GM23338 (cell line): ENCODE results near the gene GRIA1. TPM values are rescaled to one million over a fixed set of nuclear protein-coding genes. Genes with fewer than 3 reads are reported as not detected.

ENCODE experiments used
- ATAC-seq: fragments of 200-7000 bp; cut with Tn5 transposase; 3 replicates; pipeline ENCODE4 v1.9.1; 2020
- DNase-seq: peaks from one replicate; pipeline ENCODE4 v3.0.0-alpha.2; 2015; ENCODE audit warnings: low spot score
- H2AFZ ChIP-seq: fragments of 200-600 bp; sonication (generic); 2 replicates; pipeline ENCODE4 v1.8.0; 2016; ENCODE audit warnings: antibody characterized with exemption, mild to moderate bottlenecking, moderate library complexity
- H3F3A ChIP-seq: fragments of 200-600 bp; sonication (generic); replicated peaks from 2 replicates; pipeline ENCODE4 v1.8.0; 2017; ENCODE audit warnings: antibody characterized with exemption, mixed run types, low read depth
- H3K27ac ChIP-seq: fragments of 200-600 bp; sonication (generic); 2 replicates; pipeline ENCODE4 v1.6.1; 2016; ENCODE audit warnings: low read depth
- H3K27me3 ChIP-seq: fragments of 200-600 bp; sonication (generic); 2 replicates; pipeline ENCODE4 v1.8.0; 2016; ENCODE audit warnings: mild to moderate bottlenecking, mixed run types, moderate library complexity; ENCODE audit not compliant: insufficient read depth
- H3K36me3 ChIP-seq: fragments of 200-600 bp; sonication (generic); 2 replicates; pipeline ENCODE4 v1.8.0; 2016; ENCODE audit warnings: mild to moderate bottlenecking; ENCODE audit not compliant: insufficient read depth
- H3K4me1 ChIP-seq: fragments of 200-600 bp; sonication (generic); 2 replicates; pipeline ENCODE4 v1.8.0; 2016; ENCODE audit warnings: mild to moderate bottlenecking, moderate library complexity; ENCODE audit not compliant: insufficient read depth
- H3K4me2 ChIP-seq: fragments of 200-600 bp; sonication (generic); 2 replicates; pipeline ENCODE4 v1.7.1; 2017; ENCODE audit warnings: mixed run types
- H3K4me3 ChIP-seq: fragments of 200-600 bp; sonication (generic); 2 replicates; pipeline ENCODE4 v1.6.1; 2016; ENCODE audit warnings: mixed run types
- H3K79me2 ChIP-seq: fragments of 200-600 bp; sonication (generic); replicated peaks from 2 replicates; pipeline ENCODE4 v1.8.0; 2017; ENCODE audit warnings: mild to moderate bottlenecking; ENCODE audit not compliant: insufficient read depth
- H3K9me2 ChIP-seq: fragments of 200-600 bp; sonication (generic); 2 replicates; pipeline ENCODE4 v1.8.0; 2017; ENCODE audit not compliant: insufficient read depth
- H4K20me1 ChIP-seq: fragments of 200-600 bp; sonication (generic); replicated peaks from 2 replicates; pipeline ENCODE4 v1.8.0; 2017; ENCODE audit warnings: mild to moderate bottlenecking; ENCODE audit not compliant: insufficient read depth
- H3K27ac Mint-ChIP-seq: 2 replicates; pipeline ENCODE4 v1.8.0; 2020; ENCODE audit warnings: inconsistent platforms, mild to moderate bottlenecking, moderate library complexity, mixed read lengths
- H3K27me3 Mint-ChIP-seq: 3 replicates; pipeline ENCODE4 v1.8.0; 2022; ENCODE audit warnings: low read depth, mild to moderate bottlenecking, moderate library complexity, mixed read lengths, inconsistent platforms; ENCODE audit not compliant: insufficient read depth, poor library complexity
- H3K36me3 Mint-ChIP-seq: 3 replicates; pipeline ENCODE4 v1.8.0; 2021; ENCODE audit warnings: low read depth, mild to moderate bottlenecking, inconsistent platforms, moderate library complexity, mixed read lengths
- H3K4me1 Mint-ChIP-seq: 3 replicates; pipeline ENCODE4 v1.8.0; 2020; ENCODE audit warnings: mild to moderate bottlenecking, inconsistent platforms, mixed read lengths
- H3K4me3 Mint-ChIP-seq: 3 replicates; pipeline ENCODE4 v1.8.0; 2021; ENCODE audit warnings: moderate library complexity, mild to moderate bottlenecking, inconsistent platforms, mixed read lengths
- H3K9me3 Mint-ChIP-seq: 3 replicates; pipeline ENCODE4 v1.8.0; 2020; ENCODE audit warnings: moderate library complexity, mild to moderate bottlenecking, inconsistent platforms, mixed read lengths
- CREB1 ChIP-seq: fragments of 250-450 bp; sonication (Bioruptor Pico); IDR thresholded peaks from 2 replicates; pipeline ENCODE4 v1.5.0; 2020; ENCODE audit warnings: low read depth, mild to moderate bottlenecking, moderate library complexity
- EZH2 ChIP-seq: fragments of 200-600 bp; sonication (generic); IDR thresholded peaks from one replicate; pipeline ENCODE4 v1.8.0; 2017; ENCODE audit warnings: antibody characterized with exemption, mild to moderate bottlenecking, low read depth; ENCODE audit not compliant: unreplicated experiment
- EZH2phosphoT487 ChIP-seq: fragments of 200-600 bp; sonication (generic); IDR thresholded peaks from one replicate; pipeline ENCODE4 v1.8.1; 2018; ENCODE audit warnings: antibody characterized with exemption; ENCODE audit not compliant: unreplicated experiment
- JUNB ChIP-seq: IDR thresholded peaks from one replicate; pipeline ENCODE4 v1.6.1; 2016; ENCODE audit warnings: antibody characterized with exemption; ENCODE audit not compliant: unreplicated experiment
- NANOG ChIP-seq: IDR thresholded peaks from 2 replicates; pipeline ENCODE4 v1.6.1; 2016; ENCODE audit warnings: antibody characterized with exemption, borderline replicate concordance
- POLR2AphosphoS5 ChIP-seq: IDR thresholded peaks from 2 replicates; pipeline ENCODE4 v1.6.1; 2016; ENCODE audit warnings: antibody characterized with exemption, low read depth
- STAT1 ChIP-seq: IDR thresholded peaks from one replicate; pipeline ENCODE4 v1.6.1; 2016; ENCODE audit warnings: antibody characterized with exemption; ENCODE audit not compliant: unreplicated experiment
- ZNF114 ChIP-seq: fragments of 250-450 bp; sonication (Bioruptor Pico); IDR thresholded peaks from 2 replicates; pipeline ENCODE4 v1.5.0; 2020; ENCODE audit warnings: mild to moderate bottlenecking, moderate library complexity
- polyA plus RNA-seq: library from polyadenylated mRNA; unstranded; fragments of >200 nt; fragmentation: Nextera tagmentation; extraction: Ambion mirVana; gene quantifications from 2 replicates; pipeline ENCODE4 v1.2.1, GENCODE V29; 2016
- total RNA-seq: library from RNA; depleted of rRNA; stranded (reverse); fragments of >200 nt; shearing (Covaris generic); gene quantifications from 2 replicates; pipeline ENCODE4 v1.2.3, GENCODE V29; 2014
- TF ChIP-seq, protein P1 (sequence below), 2 experiments: fragments of 200-600 bp in 1 of 2; sonication (generic) in 1 of 2; conservative IDR thresholded peaks; 2 replicates each; pipeline versions ENCODE4 v1.5.1 to v1.6.1; 2016 to 2017; ENCODE audit warnings: antibody characterized with exemption in 2 of 2, low read depth in 2 of 2, mild to moderate bottlenecking in 2 of 2, moderate library complexity in 1 of 2

GRIA1 gene
- total and polyA plus RNA-seq, 2 experiments from 2014 or later: 1.0 to 1.7 TPM

DNA sequence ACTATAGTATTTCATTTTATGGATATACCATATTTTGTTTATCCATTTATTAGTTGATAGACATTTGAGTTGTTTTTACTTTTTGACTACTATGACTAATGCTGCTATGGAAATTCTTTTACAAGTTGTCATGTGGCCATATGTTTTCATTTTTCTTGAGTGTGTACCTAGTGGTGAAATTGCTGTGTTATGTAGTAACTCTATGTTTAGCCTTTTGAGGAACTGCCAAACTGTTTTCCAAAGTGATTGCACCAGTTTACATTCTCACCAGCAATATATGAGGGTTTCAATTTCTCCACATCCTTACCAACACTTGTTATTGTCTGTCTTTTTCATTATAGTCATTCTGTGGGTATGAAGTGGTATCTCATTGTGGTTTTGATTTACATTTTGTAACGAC, 75.4 kb downstream of the GRIA1 start:
- H3K4me3 ChIP-seq: no peak overlapping the region
- no peaks in the 10 kb centered on the region for H3K4me1 Mint-ChIP-seq
- DNase-seq: no peak
- TF ChIP-seq POLR2AphosphoS5: no peak
- no peak for TF ChIP-seq EZH2phosphoT487
- TF ChIP-seq, protein P1, sequence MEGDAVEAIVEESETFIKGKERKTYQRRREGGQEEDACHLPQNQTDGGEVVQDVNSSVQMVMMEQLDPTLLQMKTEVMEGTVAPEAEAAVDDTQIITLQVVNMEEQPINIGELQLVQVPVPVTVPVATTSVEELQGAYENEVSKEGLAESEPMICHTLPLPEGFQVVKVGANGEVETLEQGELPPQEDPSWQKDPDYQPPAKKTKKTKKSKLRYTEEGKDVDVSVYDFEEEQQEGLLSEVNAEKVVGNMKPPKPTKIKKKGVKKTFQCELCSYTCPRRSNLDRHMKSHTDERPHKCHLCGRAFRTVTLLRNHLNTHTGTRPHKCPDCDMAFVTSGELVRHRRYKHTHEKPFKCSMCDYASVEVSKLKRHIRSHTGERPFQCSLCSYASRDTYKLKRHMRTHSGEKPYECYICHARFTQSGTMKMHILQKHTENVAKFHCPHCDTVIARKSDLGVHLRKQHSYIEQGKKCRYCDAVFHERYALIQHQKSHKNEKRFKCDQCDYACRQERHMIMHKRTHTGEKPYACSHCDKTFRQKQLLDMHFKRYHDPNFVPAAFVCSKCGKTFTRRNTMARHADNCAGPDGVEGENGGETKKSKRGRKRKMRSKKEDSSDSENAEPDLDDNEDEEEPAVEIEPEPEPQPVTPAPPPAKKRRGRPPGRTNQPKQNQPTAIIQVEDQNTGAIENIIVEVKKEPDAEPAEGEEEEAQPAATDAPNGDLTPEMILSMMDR (conservative IDR thresholded peaks at IDR 0.05; ENCODE audit: low read depth in 2 of 2): no peak
- no peak overlapping the region for H2AFZ ChIP-seq
- no peaks in the 10 kb centered on the region for H3K4me1 ChIP-seq
- H3F3A ChIP-seq: no peaks in the 10 kb centered on the region
- H3K4me2 ChIP-seq: no peak overlapping the region
- H3K4me3 Mint-ChIP-seq: no peak overlapping the region
- no peaks in the 10 kb centered on the region for H3K36me3 Mint-ChIP-seq
- H3K79me2 ChIP-seq: no peaks in the 10 kb centered on the region
- H3K36me3 ChIP-seq: no peaks in the 10 kb centered on the region
- H3K9me2 ChIP-seq: no peaks in the 10 kb centered on the region; the same call in 1 of the 2 replicates
- no peaks in the 10 kb centered on the region for H3K27me3 Mint-ChIP-seq
- H3K27ac ChIP-seq: no peak overlapping the region
- no peak overlapping the region for H3K27ac Mint-ChIP-seq
- no peaks in the 10 kb centered on the region for H3K27me3 ChIP-seq
- H3K9me3 Mint-ChIP-seq: no peaks in the 10 kb centered on the region; the same call in 2 of the 3 replicates
- ATAC-seq: no peak
- H4K20me1 ChIP-seq: no peaks in the 10 kb centered on the region

DNA sequence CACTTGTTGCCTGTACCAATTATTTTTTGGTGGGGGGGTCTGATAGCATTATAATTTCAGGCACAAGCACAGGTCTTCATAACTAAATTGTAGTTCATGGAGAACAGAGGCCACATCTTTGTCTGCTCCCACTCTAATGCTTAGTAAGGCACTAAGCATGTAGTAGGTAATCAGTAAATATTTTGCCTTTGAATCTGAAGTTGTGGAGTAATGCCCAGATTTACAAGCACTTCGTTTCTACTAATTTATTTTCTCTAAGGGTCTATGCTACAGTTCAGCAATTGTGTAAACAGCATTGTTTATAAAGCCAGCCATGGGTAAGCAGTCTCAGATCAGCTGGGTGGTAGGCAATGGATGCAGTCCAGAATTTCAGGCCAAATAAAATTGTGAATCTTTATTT, 78.6 kb downstream of the GRIA1 start:
- Histone ChIP-seq H4K20me1 (no peaks in the 10 kb centered on the region), H2AFZ (no peak overlapping the region), H3F3A (no peaks in the 10 kb centered on the region), H3K27me3 (no peaks in the 10 kb centered on the region), H3K4me2 (no peak overlapping the region), H3K27ac (no peak overlapping the region), H3K4me1 (no peaks in the 10 kb centered on the region), H3K36me3 (no peaks in the 10 kb centered on the region), H3K79me2 (no peaks in the 10 kb centered on the region), H3K9me2 (no peaks in the 10 kb centered on the region), H3K4me3 (no peak overlapping the region)
- ATAC-seq (no peak), DNase-seq (no peak)
- no peaks in the 10 kb centered on the region for H3K4me1 Mint-ChIP-seq
- no peaks in the 10 kb centered on the region for H3K9me3 Mint-ChIP-seq
- no peak overlapping the region for H3K27ac Mint-ChIP-seq
- TF ChIP-seq NANOG (no peak), JUNB (no peak), EZH2 (no peak), ZNF114 (CRISPR knock-in tag) (no peak), CREB1 (CRISPR knock-in tag) (no peak), STAT1 (no peak)
- TF ChIP-seq, protein P1 (conservative IDR thresholded peaks at IDR 0.05; ENCODE audit: low read depth in 2 of 2): no peak
- no peak overlapping the region for H3K4me3 Mint-ChIP-seq
- H3K36me3 Mint-ChIP-seq: no peaks in the 10 kb centered on the region
- H3K27me3 Mint-ChIP-seq: peaks cover 2% of the 10 kb centered on the region
